ENCODE measurements around the gene TMEM117. TPM values are rescaled to one million over a fixed set of nuclear protein-coding genes. Genes with fewer than 3 reads are reported as not detected.

TMEM117 gene
- 1 to 10 TPM in 1 of 2 donors, under 1 TPM in 1; 0.79 to 1.4 TPM for total RNA-seq
- 2.6 TPM for polyA plus RNA-seq (2013, experiment 1 of 2)
- polyA plus RNA-seq (2013, experiment 2 of 2): 3.1 TPM
- long read RNA-seq, experiment 1, partial matches to known transcripts: 1 of 2 reads
- long read RNA-seq, experiment 1, other reads (novel, unspliced or antisense): 1 of 2 reads
- long read RNA-seq, experiment 2, partial matches to known transcripts: 1 of 2 reads
- long read RNA-seq, experiment 2, other reads (novel, unspliced or antisense): 0 of 2 reads
- long read RNA-seq, experiment 3, partial matches to known transcripts: 0 of 5 reads
- long read RNA-seq, experiment 3, other reads (novel, unspliced or antisense): 1 of 5 reads
- long read RNA-seq, experiment 4: 0 reads

DNA sequence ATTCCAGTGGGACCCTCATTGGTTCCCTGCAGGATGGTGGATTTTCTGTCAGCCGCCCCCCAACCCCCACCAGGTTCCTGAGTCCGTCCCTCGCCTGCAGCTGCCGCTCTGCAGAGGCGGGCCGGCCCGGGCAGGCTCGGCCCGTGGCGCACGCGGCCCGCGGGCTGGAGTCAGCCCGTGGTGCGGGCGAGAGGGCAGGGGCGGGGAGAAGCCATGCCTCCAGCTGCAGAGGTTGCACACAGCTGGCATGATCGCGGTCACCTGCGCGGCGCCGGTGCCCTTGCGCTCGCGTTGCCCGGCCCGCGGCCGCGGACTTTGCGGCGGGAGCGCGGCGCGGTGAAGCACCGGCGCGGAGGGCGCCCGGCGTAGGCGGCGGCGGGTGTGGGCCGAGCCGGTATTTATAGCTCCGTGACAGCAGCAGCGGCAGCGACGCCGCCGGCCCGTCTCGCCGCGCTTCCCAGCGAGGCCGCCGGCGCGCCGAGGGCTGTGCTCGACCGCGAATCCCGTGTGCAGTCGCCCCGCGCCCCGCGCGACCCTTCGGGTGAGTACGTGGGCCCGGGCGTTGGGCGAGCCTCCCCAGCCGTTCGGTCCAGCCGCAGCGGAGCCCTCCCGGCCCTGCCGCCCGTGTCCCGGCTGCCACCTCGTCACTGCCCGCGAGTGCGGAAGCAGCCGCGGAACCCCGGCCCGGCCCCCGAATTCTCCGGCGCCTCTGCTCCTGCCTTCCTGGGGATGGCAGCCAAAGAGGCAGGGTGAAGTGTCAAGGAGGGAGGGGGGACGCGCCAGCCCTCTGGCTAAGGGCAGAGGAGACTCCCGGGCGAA is at the start of gene TMEM117:
Gene TMEM117 (plus strand): TSS at position 426 of the 819 bp plus-strand sequence.
- Histone ChIP-seq H3K9me3 (ENCODE audit: control insufficient read depth, low read length) (no peaks in the 10 kb centered on the region), H3K9ac (ENCODE audit: extremely low read depth, low read length, poor library complexity, severe bottlenecking) (peak within 1 kb of the TSS; percentile 39), H3K4me3 (ENCODE audit: low read length) (peak within 1 kb of the TSS; percentile 83), H3K27ac (ENCODE audit: low read depth, low read length) (no peak within 1 kb of the TSS), H3K27me3 (ENCODE audit: control insufficient read depth, insufficient read depth, low read length, poor library complexity, severe bottlenecking) (peaks cover 31% of the 10 kb centered on the region), H3K36me3 (ENCODE audit: control insufficient read depth, insufficient read depth, low read length) (no peaks in the 10 kb centered on the region), H3K4me1 (ENCODE audit: control insufficient read depth, insufficient read depth, low read length) (no peaks in the 10 kb centered on the region)
- Mint-ChIP-seq H3K36me3 (ENCODE audit: low read depth) (no peaks in the 10 kb centered on the region), H3K4me3 (peak within 1 kb of the TSS; percentile 59), H3K27me3 (ENCODE audit: insufficient read depth) (peaks cover 38% of the 10 kb centered on the region), H3K4me1 (peaks cover 3% of the 10 kb centered on the region), H3K27ac (no peak within 1 kb of the TSS), H3K9me3 (no peaks in the 10 kb centered on the region)
- TF ChIP-seq, protein P1, sequence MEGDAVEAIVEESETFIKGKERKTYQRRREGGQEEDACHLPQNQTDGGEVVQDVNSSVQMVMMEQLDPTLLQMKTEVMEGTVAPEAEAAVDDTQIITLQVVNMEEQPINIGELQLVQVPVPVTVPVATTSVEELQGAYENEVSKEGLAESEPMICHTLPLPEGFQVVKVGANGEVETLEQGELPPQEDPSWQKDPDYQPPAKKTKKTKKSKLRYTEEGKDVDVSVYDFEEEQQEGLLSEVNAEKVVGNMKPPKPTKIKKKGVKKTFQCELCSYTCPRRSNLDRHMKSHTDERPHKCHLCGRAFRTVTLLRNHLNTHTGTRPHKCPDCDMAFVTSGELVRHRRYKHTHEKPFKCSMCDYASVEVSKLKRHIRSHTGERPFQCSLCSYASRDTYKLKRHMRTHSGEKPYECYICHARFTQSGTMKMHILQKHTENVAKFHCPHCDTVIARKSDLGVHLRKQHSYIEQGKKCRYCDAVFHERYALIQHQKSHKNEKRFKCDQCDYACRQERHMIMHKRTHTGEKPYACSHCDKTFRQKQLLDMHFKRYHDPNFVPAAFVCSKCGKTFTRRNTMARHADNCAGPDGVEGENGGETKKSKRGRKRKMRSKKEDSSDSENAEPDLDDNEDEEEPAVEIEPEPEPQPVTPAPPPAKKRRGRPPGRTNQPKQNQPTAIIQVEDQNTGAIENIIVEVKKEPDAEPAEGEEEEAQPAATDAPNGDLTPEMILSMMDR (conservative IDR thresholded peaks at IDR 0.05): no peak
- WGBS, 2 experiments (ENCODE audit: insufficient coverage in 1 of 2, insufficient read length in 1 of 2): 1% methylated on average over 50 to 103 of the region's 103 CpGs
- peak; percentile 89 for DNase-seq

DNA sequence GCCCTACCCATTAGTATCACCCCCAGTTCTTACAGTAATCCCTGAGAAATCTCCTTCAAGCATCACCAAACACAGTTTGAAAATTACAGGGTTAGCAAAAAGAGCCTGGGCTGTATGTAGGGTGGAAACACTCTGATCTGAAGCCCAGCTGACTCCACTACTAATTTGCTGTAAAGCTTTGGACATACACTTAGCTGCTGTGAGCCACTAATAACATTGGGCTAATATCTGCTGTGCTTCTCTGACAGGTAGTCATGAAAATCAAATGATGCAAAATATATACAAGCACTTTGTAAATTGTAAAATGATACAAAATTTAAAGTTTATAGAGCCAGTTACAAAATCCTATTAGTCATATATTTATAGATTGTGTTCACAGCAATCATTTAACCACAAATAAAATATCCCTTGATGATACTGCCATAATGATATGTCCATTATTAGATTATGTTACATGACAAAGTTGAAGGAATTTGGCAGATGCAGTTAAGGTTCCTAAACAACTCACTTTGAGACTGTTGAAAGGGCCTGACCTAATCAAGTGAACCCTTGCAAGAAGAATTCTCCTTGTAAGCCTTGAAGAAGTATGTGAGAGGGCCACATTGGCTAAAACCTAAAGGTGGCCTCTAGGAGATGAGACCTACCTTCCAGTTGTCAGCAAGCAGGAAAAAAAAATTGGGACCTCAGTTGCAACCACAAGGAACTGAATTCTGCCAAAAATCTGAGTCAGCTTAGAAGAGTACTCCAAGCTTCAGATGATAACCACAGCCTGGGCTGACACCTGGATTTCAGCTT is 48.8 kb upstream of the TMEM117 start:
- Mint-ChIP-seq H3K4me1 (no peaks in the 10 kb centered on the region), H3K9me3 (no peaks in the 10 kb centered on the region), H3K27me3 (ENCODE audit: insufficient read depth) (no peaks in the 10 kb centered on the region), H3K4me3 (no peak overlapping the region), H3K36me3 (ENCODE audit: low read depth) (peaks cover 4% of the 10 kb centered on the region), H3K27ac (no peak overlapping the region)
- Histone ChIP-seq H3K27me3 (ENCODE audit: control insufficient read depth, insufficient read depth, low read length, poor library complexity, severe bottlenecking) (no peaks in the 10 kb centered on the region), H3K27ac (ENCODE audit: low read depth, low read length) (no peak overlapping the region), H3K4me3 (ENCODE audit: low read length) (no peak overlapping the region), H3K36me3 (ENCODE audit: control insufficient read depth, insufficient read depth, low read length) (no peaks in the 10 kb centered on the region), H3K9ac (ENCODE audit: extremely low read depth, low read length, poor library complexity, severe bottlenecking) (no peak overlapping the region), H3K9me3 (ENCODE audit: control insufficient read depth, low read length) (no peaks in the 10 kb centered on the region), H3K4me1 (ENCODE audit: control insufficient read depth, insufficient read depth, low read length) (no peaks in the 10 kb centered on the region)
- TF ChIP-seq, protein P1 (conservative IDR thresholded peaks at IDR 0.05): no peak
- DNase-seq: no peak

DNA sequence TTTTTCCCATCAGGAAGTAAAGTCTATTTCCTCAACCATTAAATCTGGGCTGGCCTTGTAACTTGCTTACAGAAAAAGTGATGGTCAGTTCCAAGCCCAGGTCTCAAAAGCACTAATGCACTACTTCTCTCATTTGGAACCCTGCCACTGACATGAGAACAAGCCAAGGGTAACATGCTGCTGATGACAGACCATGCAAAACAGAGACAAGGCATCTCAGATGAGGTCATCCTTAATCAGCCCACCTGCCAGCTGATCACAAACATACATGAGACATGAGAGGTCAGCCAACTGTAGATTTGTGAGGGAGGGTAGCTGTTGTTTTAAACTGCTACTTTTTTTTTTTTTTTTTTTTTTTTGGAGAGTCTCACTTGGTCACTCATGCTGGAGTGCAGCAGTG is 45.9 kb upstream of the TMEM117 start:
- no peak overlapping the region for H3K9ac ChIP-seq (ENCODE audit: extremely low read depth, low read length, poor library complexity, severe bottlenecking)
- TF ChIP-seq, protein P1 (conservative IDR thresholded peaks at IDR 0.05): no peak
- Mint-ChIP-seq H3K9me3 (no peaks in the 10 kb centered on the region), H3K27ac (peak overlapping the region; percentile 37), H3K36me3 (ENCODE audit: low read depth) (peaks cover 6% of the 10 kb centered on the region), H3K27me3 (ENCODE audit: insufficient read depth) (no peaks in the 10 kb centered on the region), H3K4me3 (no peak overlapping the region), H3K4me1 (no peaks in the 10 kb centered on the region)
- peaks cover 8% of the 10 kb centered on the region for H3K36me3 ChIP-seq (ENCODE audit: control insufficient read depth, insufficient read depth, low read length)
- H3K9me3 ChIP-seq (ENCODE audit: control insufficient read depth, low read length): no peaks in the 10 kb centered on the region
- no peaks in the 10 kb centered on the region for H3K27me3 ChIP-seq (ENCODE audit: control insufficient read depth, insufficient read depth, low read length, poor library complexity, severe bottlenecking)
- no peak for DNase-seq
- no peak overlapping the region for H3K27ac ChIP-seq (ENCODE audit: low read depth, low read length)
- H3K4me1 ChIP-seq (ENCODE audit: control insufficient read depth, insufficient read depth, low read length): no peaks in the 10 kb centered on the region
- no peak overlapping the region for H3K4me3 ChIP-seq (ENCODE audit: low read length)

All from endodermal cell (in vitro differentiated cells).